Adrenal gland (tissue), 12 donors: ENCODE data around the gene TSHZ2. TPM values are rescaled to one million over a fixed set of nuclear protein-coding genes. Genes with fewer than 3 reads are reported as not detected.
"Not testable (repeated sequence)": the region's sequence is repeated elsewhere in the genome, so short reads cannot be mapped to it uniquely, and the experiment has no call there.

Source experiments
- DNase-seq, 7 donors: peaks; one replicate each; pipeline ENCODE4 v3.0.0-alpha.2; 2019 to 2020
- H3K27ac ChIP-seq, 5 donors: fragments of 200-600 bp; sonication (generic) in 4 of 5; 1 replicate in 3 of 5; 2 replicates in 2 of 5; pipeline versions ENCODE4 v1.5.1 to v1.8.0; 2016 to 2020; ENCODE audit warnings: mild to moderate bottlenecking in 1 of 5
- H3K27me3 ChIP-seq: fragments of 200-600 bp; 2 replicates; pipeline ENCODE4 v1.8.0; 2021
- H3K36me3 ChIP-seq, 2 donors: fragments of 200-600 bp; replicated peaks in 1 of 2; 1 replicate in 1 of 2; 2 replicates in 1 of 2; pipeline versions ENCODE4 v1.5.1 to v1.8.0; 2018 to 2022
- H3K4me1 ChIP-seq, 2 donors: fragments of 200-600 bp; replicated peaks in 1 of 2; 1 replicate in 1 of 2; 2 replicates in 1 of 2; pipeline versions ENCODE4 v1.5.1 to v1.8.0; 2018 to 2021
- H3K4me3 ChIP-seq, 4 donors: fragments of 200-600 bp; sonication (generic) in 3 of 4; one replicate each; pipeline ENCODE4 v1.5.1; 2016 to 2018
- H3K9me3 ChIP-seq, 3 donors: fragments of 200-600 bp; sonication (generic) in 1 of 3; replicated peaks in 1 of 3; 1 replicate in 2 of 3; 2 replicates in 1 of 3; pipeline versions ENCODE4 v1.5.1 to v1.8.0; 2016 to 2021
- POLR2A ChIP-seq, 2 donors: fragments of 450-650 bp; IDR thresholded peaks; one replicate each; pipeline ENCODE4 v1.6.1; 2017; ENCODE audit warnings: antibody characterized with exemption in 2 of 2, mild to moderate bottlenecking in 2 of 2, moderate library complexity in 1 of 2
- WGBS, 4 donors: extraction: QIAGEN DNeasy Blood & Tissue Kit in 2 of 4; methylation state at CpG; one replicate each; pipeline versions ENCODE4 v1.1.5 to v1.1.7; 2013 to 2017; 5-methylcytosine and 5-hydroxymethylcytosine counted together
- intact Hi-C, 2 donors: fragments of 100-400 bp; cut with DNase I; formaldehyde crosslinking; loops; one replicate each; pipeline versions ENCODE4 v1.14.1 to v1.15.0; 2022 to 2023
- polyA plus RNA-seq, 3 donors: library from polyadenylated mRNA; stranded (reverse); fragments of 200-250 nt in 2 of 3; fragments of 350-450 nt in 1 of 3; fragmentation: Illumina TruSeq in 1 of 3; extraction: RNeasy Lipid Tissue Mini Kit (QIAGEN cat#74804) in 1 of 3; gene quantifications; one replicate each; pipeline ENCODE4 v1.2.3, GENCODE V29; 2013 to 2014
- total RNA-seq, 9 donors: library from RNA; depleted of rRNA in 4 of 9; stranded (reverse); fragments of >200 nt in 4 of 9; fragments of 120-200 nt in 1 of 9; fragmentation: NEBNext Ultra II Directional in 1 of 9; extraction: Animal tissue kit (Norgen Biotek cat#: 25700) in 1 of 9; gene quantifications; one replicate each; pipeline versions ENCODE4 v1.1.0 to v1.2.4, GENCODE V29; 2013 to 2023
- TF ChIP-seq, protein P1 (sequence below), 6 experiments: fragments of 450-650 bp in 4 of 6; fragments of 200-600 bp in 2 of 6; sonication (generic) in 1 of 6; IDR thresholded peaks; 1 replicate in 5 of 6; 2 replicates in 1 of 6; pipeline versions ENCODE4 v1.5.1 to v1.8.0; 2016 to 2021; ENCODE audit warnings: antibody characterized with exemption in 6 of 6, mild to moderate bottlenecking in 2 of 6, moderate library complexity in 1 of 6
- donor health status: healthy with polysubstance abuse.
- donor health status: Bipolar disorder and iron deficiency.
- donor health status: DM: yes; HTN: yes; CAD: no.
- donor health status: DM: no; HTN: no; CAD: no.
- donor health status: DM: no; HTN: no; CAD: no.
- donor health status: DM: yes; HTN: yes; CAD: no.

The TSHZ2 gene
- total and polyA plus RNA-seq, 12 donors: 20.5 to 87.1 (median 52.4) TPM

DNA sequence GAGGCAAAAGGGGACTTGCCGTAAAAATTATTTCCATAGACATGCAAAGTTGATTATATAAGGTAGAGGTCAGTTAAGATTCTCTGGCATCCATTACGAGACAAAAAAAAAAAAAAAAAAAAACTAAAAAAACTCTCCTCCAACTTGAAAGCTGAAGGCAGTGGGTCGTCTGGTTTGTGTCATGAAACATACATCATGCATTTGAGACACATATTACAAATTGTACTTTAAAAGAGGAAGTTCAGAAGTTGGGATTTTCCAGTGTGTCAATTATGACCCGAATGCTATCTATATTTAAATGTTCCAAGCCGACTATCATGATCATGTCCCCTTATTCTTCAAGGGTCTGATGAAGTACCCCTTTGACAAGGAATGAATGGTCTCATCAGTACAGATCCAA, 496.4 kb downstream of the TSHZ2 start:
- intact Hi-C loops: no loop called here
- Histone ChIP-seq H3K27ac (no peak overlapping the region), H3K9me3 (no peaks in the 10 kb centered on the region), H3K27me3 (no peaks in the 10 kb centered on the region), H3K4me3 (no peak overlapping the region), H3K36me3 (no peaks in the 10 kb centered on the region), H3K4me1 (no peaks in the 10 kb centered on the region)
- no peak for TF ChIP-seq POLR2A (IDR thresholded peaks at IDR 0.05)
- TF ChIP-seq, protein P1, sequence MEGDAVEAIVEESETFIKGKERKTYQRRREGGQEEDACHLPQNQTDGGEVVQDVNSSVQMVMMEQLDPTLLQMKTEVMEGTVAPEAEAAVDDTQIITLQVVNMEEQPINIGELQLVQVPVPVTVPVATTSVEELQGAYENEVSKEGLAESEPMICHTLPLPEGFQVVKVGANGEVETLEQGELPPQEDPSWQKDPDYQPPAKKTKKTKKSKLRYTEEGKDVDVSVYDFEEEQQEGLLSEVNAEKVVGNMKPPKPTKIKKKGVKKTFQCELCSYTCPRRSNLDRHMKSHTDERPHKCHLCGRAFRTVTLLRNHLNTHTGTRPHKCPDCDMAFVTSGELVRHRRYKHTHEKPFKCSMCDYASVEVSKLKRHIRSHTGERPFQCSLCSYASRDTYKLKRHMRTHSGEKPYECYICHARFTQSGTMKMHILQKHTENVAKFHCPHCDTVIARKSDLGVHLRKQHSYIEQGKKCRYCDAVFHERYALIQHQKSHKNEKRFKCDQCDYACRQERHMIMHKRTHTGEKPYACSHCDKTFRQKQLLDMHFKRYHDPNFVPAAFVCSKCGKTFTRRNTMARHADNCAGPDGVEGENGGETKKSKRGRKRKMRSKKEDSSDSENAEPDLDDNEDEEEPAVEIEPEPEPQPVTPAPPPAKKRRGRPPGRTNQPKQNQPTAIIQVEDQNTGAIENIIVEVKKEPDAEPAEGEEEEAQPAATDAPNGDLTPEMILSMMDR (IDR thresholded peaks at IDR 0.05): no peak
- 75 to 86% (median 76%) methylated on average over 5 of the region's 5 CpGs for WGBS, 4 donors
- no peak for DNase-seq

DNA sequence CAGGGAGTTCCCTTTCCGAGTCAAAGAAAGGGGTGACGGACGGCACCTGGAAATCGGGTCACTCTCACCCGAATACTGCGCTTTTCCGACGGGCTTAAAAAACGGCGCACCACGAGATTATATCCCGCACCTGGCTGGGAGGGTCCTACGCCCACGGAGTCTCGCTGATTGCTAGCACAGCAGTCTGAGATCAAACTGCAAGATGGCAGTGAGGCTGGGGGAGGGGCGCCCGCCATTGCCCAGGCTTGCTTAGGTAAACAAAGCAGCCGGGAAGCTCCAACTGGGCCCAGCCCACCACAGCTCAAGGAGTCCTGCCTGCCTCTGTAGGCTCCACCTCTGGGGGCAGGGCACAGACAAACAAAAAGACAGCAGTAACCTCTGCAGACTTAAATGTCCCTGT, 500.7 kb downstream of the TSHZ2 start:
- H3K27ac ChIP-seq, H3K9me3 ChIP-seq, intact Hi-C loops, H3K27me3 ChIP-seq, H3K4me1 ChIP-seq, DNase-seq, H3K36me3 ChIP-seq, H3K4me3 ChIP-seq: not testable (repeated sequence)
- WGBS, 4 donors: 91 to 98% (median 96%) methylated on average over 15 of the region's 18 CpGs; no CpG with 5 or more reads in 1 of the 4 donors

DNA sequence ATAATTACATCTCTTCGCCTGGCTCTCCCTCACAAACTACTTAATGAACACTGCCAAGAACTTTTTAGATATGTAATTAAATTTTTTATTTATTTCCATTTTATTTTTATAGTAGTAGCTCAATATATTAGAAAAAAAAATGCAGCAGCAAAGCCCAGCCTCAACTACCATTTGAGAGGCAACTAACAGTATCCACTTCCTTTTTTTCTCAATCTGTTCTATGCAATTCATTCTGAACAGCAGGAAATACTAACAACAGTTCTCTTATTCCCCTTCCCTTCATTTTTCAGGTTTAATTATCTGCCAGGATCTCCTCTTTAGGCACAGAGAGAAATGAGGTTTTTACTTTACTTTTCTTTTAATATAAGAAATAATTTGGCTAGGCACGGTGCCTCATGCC, 508.8 kb downstream of the TSHZ2 start:
- Histone ChIP-seq H3K27ac (no peak overlapping the region), H3K9me3 (no peaks in the 10 kb centered on the region), H3K27me3 (no peaks in the 10 kb centered on the region), H3K4me1 (no peaks in the 10 kb centered on the region), H3K36me3 (no peaks in the 10 kb centered on the region), H3K4me3 (no peak overlapping the region)
- no peak for DNase-seq
- TF ChIP-seq, protein P1 (IDR thresholded peaks at IDR 0.05): no peak
- TF ChIP-seq POLR2A (IDR thresholded peaks at IDR 0.05): no peak
- intact Hi-C loops: no loop called here
- 92 to 98% (median 95%) methylated on average over 2 of the region's 2 CpGs for WGBS, 4 donors

DNA sequence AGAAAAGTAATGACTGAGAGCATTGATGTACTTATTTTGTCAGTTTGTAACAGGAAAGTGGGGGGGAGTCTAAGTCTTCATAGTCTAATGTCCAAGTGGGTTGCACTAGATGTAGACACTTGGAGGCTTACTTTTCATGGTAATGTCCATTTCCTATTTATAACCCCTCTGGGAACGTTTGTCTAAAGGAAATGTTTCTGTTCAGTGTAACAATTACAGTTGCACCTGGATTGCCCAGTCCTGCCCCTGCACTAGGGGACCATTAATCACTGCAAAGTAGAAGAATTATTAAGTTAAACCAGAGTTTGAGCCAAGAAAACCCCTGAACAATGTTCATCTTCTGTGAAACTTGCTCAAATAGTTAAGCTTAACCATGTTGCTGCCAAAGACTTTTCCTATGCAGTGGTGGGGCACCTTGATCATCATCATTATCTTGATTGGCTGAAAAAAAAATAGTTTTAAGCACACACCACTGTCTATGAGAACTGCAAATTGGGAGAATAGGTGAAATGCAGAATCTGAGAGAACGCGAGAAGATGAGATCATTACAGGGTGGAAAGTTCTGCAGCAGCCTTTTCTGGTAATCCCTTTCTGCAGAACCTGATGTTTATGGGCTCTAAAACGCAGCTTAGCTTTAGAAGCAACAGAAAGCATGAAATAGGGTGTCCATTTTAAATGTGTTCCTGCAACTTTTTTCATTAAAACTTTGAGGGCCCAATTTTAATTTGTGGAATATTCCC, 515.5 kb downstream of the TSHZ2 start:
- H3K4me3 ChIP-seq: no peak overlapping the region
- no peak for DNase-seq
- H3K36me3 ChIP-seq: no peaks in the 10 kb centered on the region
- no peak overlapping the region for H3K27ac ChIP-seq
- WGBS, 4 donors: 77 to 84% (median 81%) methylated on average over 4 of the region's 4 CpGs
- TF ChIP-seq, protein P1 (IDR thresholded peaks at IDR 0.05): no peak
- TF ChIP-seq POLR2A (IDR thresholded peaks at IDR 0.05): no peak
- H3K4me1 ChIP-seq: no peaks in the 10 kb centered on the region
- H3K27me3 ChIP-seq: no peaks in the 10 kb centered on the region
- no peaks in the 10 kb centered on the region for H3K9me3 ChIP-seq
- intact Hi-C loops: no loop called here

DNA sequence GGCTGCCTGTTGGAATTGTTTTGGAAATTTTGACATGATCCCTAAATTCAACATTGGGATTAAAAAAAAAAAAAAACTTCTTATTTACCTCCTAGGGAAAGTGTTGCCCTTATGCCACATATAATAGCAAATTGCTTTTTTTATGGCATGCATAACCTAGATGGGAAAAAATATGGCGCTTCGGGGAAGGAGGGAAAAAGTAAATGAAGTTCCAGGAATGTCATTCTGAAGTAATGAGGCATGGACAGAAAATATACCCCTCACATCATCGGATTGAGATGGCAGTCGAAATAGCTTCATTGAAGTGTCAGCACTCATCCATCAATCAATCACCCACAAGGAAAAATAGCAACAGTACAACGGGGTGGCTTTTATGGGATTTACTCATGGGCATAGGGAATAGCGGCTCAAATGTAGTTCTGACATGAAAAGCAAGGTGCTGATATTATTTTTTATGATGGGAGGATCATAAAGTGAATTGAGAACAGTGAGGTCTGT, 516.7 kb downstream of the TSHZ2 start:
- 92 to 96% (median 94%) methylated on average over 6 of the region's 6 CpGs for WGBS, 4 donors
- no peaks in the 10 kb centered on the region for H3K36me3 ChIP-seq
- H3K27me3 ChIP-seq: no peaks in the 10 kb centered on the region
- TF ChIP-seq, protein P1 (IDR thresholded peaks at IDR 0.05): no peak
- no peak for TF ChIP-seq POLR2A (IDR thresholded peaks at IDR 0.05)
- no peak for DNase-seq
- no peak overlapping the region for H3K4me3 ChIP-seq
- H3K4me1 ChIP-seq: no peaks in the 10 kb centered on the region
- H3K9me3 ChIP-seq: no peaks in the 10 kb centered on the region
- intact Hi-C loops: no loop called here
- no peak overlapping the region for H3K27ac ChIP-seq
